DMS153 (cell line): ENCODE results near the gene R3HDM4.

ENCODE experiments used
- DNase-seq: peaks from one replicate; lab custom pipeline; 2025; lab: John Stamatoyannopoulos, UW

Gene R3HDM4

DNA sequence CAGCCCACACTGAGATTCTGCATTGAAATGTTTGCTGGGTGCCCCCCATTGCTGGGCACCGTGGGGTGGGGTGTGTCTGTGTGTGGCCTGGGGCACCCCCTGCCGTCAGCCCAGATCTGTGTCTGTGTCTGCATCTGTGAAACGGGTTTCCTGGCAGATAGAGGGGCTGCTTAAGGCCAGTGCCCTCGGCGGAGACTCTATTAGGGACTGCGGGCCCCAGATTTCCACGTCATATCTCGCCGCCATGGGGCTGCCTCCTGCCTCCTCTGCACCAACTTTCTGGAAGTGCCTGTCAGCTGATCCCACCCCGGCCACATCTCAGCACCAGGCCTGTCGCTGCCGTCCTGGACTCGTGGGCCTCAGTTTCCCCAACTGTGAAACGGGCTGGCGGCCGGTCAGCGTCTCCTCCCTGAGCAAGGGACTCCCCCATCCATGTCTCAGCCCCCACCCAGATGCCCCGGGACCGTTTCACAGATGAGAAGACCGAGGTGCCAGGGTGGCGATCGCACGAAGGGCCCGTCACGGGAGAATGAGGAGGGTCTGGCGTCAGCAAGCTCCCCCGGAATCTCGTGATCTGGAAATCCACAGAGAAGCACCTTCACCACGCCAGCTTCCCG is 34.2 kb upstream of the R3HDM4 start:
- DNase-seq, result no peak

DNA sequence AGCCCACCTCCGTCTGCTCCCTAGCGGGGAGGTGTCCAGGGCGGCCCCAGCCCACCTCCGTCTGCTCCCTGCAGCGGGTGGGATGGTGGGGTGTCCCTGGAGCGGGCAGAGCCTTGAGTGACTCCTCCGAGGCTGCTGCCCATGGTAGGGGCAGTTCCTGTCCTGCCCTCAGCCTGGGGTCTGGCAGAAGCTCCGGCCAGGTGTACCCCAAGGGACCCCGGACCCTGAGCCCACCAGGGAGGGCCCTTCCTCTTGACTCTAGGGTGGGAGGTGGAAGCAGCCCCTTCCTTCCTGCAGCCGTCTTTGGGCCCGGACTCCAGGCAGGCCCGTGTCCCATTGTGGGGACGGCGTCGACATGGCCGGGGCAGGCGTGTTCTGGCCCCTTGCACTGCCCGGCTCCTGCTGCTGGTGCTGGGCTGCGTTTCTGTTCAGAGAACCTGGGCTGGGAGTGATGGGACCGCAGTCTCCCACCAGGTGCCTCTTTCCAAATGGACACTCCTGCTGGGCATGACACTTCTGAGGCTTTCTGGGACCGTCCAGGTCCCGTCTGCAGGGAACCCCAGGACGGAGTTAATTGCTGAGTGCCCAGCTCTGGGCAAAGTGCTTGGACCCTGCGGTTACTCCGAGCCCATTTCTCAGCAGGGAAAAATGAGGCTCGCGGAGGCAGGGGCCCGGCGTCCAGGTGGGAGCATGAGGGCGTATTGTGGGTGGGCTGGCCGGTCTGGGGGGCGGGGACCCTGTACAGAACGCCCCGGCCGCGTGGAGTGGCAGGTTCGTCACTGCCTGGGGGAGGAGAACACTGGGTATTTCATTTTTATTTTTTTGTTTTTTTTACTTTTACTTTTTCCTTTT is 32.6 kb upstream of the R3HDM4 start:
- DNase-seq, result no peak

DNA sequence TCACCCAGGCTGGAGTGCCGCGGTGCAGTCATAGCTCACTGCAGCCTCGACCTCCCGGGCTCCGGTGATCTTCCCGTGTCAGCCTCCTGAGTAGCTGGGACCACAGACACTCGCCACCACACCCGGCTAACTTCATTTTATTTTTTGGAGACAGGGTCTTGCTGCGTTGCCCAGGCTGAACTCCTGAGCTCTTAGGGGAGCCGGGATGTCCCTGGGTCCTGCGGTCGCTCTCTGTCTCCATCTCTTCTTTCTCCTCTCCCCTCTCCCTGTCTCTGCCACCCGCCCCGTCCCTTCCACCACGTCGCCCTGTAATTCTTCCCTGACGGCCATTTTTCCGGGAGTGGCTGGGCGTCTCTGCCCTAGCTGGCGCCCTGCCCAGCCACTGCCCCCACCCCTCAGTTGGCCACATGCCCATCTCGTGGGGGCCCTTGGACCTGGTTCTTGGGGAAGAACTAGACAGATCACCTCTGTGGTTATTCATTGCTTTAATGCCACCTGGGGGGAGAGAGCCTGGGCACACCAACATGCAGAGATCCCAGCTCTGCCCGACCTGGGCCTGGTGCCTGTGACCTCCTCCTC is 31.7 kb upstream of the R3HDM4 start:
- DNase-seq, result no peak

DNA sequence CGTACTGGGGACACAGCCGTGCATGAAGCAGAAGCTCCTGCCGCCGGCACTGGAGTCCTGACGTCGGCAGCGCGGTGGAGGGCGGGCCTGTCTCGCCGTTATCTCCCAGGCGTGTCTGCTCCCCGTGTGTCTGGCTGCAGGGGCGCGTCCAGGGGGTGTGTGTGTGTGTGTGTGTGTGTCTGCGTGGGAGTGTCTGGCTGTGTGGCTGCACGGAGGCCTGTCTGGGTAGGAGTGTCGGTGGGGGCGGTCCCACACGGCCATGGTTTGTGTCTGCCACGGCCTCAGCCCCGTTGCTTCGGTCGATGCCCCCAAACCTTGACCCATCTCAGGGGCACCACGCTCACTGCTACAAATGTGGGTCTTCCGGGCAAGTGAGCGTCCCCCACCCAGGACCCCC is 31.1 kb upstream of the R3HDM4 start:
- DNase-seq, result no peak

DNA sequence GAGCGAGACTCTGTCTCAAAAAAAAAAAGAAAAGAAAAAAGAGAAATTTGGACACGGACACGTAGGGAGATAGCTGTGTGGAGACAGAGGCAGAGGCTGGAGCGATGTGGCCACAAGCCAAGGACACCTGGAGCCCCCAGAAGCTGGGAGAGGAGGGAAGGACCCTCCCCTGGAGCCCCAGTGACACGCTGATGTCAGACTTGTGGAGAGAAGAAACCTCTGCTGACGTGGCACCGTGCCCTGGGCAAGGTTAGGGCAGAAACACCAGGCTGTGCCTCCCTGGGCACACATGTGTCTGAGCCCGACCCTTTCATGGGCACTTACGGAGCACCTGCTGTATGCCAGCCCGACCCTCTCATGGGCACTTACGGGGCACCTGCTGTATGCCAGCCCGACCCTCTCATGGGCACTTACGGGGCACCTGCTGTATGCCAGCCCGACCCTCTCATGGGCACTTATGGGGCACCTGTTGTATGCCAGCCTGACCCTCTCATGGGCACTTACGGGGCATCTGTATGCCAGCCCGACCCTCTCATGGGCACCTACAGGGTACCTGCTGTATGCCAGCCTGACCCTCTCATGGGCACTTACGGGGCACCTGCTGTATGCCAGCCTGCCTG is 30.6 kb upstream of the R3HDM4 start:
- no peak for DNase-seq

DNA sequence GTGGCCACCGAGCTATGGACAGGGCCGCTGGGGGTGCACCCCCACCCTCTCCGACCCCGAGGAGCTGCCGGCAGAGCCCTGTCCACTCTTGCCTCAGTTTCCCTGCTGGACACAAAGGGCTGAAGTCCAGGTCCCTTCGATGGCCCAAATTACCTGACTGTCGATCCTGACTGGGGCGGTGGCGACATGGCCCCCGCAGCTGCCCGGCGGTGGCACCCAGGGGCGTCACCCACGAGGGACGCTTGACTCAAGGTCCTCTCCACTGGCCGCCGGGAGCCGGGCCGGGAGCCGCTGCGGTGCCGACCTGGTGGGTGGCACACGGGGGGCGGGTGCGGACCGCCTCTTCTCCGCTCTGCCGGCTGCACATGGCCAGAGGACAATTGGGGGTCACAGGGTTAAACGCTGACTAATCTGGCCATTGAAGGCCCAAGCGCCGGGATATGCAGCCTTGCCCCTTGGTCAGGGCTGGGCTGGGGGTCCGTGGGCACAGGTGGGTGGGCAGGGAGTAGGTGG is 29.2 kb upstream of the R3HDM4 start:
- no peak for DNase-seq

DNA sequence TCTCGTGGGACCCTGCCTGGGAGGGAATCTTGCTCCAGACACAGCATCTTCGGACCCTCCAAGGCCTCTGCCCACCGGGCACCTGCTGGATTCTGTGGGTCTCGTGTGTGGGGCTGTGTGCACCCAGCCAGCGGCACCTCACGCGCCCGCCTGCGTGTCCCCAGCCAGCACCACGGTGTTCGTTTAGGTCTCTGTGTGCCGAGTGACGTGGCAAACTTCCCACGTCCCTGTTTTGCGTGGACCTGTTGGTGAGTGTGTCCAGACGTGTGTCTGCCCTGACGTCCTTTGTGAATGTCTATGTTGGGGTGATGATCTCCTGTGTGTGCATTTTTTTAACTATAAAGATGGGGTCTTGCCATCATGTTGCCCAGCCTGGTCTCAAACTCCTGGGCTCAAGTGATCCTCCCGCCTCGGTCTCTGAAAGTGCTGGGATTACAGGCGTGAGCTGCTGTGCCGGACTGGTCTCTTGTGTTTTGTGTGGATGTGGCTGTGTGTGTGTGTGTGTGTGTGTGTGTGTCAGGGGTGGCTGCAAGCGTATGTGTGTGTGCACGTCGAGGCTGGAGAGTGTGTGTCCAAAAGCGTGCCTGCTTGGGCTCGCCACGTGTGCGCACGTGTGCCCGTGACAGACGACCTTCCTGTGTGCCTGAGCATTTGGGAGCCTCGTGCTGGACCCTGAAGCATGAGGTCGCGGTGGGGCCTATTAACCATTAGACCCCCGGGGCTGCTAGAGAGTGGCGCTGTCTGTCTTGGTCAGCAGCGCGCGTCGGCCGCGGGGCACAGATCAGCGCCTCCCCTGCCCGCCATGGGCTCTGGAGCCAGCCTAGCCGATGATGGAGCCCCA is 28.5 kb upstream of the R3HDM4 start:
- DNase-seq, result no peak

DNA sequence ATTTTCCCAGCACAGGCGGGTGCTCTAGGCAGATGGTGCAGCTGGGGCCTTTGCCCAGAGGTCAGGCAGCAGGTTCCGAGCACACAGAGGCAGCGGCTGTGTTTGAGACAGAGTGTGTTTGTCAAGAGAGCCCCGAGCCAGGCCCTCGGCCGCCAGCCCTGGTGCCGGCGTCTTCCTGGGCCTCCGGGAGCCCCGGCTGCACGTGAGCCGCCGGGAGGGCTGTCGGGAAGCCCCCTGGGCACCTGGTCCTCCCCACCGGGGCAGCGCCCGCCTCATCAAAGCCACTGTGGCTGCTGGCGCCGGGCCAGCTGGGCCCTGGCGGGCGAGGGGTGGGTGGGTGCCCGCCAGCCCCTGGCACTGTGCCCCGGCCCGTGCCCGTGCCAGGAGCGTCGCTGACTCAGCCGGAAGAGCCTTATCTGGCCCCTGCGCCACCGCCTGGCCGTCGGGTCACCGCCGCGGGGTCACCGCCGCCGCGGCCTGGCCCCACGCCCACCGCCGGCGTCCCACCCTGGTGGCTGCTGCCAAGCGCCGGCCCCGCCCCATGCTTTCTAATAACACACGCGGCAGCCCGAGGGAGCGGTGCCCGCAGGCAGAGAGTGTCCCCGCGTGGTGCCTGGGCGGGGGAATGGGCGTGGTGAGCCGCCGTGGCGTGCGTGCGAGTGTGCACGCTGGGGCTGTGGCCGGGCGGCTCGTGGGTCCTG is 27.7 kb upstream of the R3HDM4 start:
- DNase-seq, result no peak

DNA sequence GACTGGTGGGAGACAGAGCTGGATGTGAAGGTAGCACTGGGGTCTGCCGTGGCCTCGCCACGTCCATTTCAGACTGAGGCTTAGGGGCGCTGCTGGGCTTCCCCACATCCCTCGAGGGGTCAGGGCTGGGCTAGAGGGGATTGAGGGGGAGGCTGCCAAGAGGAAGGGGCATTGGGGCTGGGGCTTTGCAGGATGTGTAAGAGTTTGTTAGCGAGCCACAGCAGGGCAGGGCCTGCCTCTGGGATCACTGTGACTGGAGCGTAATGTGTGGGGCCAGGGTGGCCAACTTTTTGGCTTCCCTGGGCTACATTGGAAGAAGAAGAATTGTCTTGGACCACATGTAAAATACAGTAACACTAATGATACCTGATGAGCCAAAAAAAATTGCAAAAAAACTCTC is 26.9 kb upstream of the R3HDM4 start:
- DNase-seq, result no peak

DNA sequence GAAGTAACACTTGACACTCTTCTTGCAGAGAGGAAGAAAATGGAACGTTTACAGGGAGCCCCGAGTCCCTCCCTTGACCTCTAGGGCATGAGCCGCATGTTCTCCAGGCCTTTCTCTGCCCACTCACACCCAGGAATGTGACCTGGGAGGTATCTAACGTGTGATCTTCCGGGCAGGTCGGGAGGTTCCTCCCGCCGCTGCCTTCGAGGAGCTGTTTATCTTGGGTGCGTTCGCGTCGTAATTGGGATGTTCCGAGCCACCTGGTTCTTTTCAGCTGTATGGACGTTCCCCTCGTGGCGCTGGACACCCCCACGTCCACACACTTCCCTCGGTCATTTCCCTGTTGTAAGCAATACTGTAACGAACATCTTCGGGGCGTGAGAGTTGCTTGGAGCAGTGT is 26.4 kb upstream of the R3HDM4 start:
- DNase-seq, result no peak

DNA sequence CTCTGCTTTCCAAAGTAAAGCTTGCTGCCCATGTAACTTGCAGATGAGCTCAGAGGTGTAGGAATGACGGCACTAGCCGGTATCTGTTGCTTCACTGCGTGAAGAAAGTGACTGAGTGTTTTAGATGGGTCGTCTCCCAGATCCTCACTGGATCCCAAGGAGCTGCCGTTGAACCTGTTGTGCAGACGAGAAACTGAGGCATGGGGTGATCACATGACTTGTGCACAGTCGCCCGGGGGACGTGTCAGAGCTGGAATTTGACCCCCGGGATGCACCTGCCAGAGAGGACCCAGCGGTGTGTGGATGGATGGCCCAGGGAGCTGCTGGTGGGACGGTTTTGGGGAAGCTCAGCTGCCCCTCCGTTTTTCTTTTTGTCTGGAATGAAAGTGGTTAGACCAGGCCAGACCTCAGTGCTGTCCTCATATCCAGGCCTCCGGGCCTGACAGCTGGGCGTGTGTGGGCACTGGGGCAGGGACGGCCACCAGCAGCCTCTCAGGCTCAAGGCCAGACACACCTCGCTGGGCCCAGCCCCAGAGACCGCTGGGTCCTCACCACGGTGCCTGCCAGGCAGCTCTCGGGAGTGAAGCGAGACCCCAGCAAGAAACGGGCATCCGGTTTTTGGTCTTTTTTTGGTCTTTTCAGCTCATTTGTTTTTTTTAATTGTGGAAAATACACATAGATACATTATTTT is 25.4 kb upstream of the R3HDM4 start:
- no peak for DNase-seq

DNA sequence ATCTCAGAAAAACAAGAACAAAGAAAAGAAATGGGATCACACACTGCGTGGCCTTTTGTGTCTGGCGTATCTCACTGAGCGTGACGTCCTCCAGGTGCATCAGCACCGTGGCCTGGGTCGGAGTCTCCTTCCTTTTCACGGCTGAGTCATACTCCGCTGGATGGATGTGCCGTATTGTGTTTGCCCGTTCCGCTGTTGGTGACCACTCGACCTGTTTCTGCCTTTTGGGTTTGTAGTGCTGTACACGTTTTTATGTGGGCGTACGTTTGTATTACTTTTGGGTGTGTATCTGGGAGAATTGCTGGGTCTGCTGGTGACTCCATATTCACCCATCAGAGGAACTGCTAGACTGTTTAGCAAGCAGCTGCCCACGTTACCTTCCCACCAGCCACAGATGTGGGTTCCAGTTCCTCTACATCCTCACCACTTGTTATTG is 24.3 kb upstream of the R3HDM4 start:
- no peak for DNase-seq

DNA sequence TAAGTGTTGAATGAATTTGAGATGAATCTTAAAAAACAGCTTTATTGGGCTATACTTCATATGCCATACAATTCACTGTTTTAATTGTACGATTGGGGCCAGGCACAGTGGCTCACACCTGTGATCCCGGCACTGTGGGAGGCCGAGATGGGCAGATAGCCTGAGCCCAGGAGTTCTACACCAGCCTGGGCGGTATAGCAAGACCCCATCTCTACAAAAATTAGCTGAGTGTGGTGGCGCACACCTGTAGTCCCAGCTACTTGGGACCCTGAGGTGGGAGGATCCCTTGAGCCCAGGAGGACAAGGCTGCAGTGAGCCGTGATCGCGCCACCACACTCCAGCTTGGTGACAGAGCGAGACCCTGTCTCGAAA is 23.1 kb upstream of the R3HDM4 start:
- no peak for DNase-seq

DNA sequence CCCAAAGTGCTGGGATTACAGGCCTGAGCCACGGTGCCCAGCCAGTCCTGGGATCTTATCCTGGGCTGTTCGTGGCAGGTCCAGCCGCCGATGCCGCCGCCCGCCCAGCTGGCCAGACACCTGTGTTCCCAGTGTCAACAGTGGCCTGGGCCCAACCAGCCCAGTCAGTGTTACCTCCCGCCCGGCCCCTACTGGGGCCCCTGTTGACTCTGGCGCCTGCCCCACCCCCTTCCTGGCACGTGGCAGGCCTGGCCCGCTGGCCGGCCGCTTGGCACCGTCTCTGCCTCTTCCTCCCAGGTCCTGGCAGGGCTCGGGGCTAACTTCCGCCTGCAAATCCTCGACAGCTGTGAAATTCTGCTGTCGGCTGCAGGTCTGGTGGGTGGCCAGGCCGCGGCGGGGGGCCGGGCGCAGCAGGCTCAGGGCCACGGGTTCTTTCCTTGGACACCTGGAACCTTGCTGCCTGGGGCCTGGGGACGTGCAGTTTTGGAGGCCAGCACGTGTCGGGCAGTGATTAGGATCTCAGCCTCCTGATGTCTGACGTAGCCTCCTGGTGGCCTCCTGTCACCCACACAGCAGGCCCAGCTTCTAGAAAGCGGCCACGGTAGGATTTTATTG is 22.0 kb upstream of the R3HDM4 start:
- DNase-seq, result peak; percentile 22

DNA sequence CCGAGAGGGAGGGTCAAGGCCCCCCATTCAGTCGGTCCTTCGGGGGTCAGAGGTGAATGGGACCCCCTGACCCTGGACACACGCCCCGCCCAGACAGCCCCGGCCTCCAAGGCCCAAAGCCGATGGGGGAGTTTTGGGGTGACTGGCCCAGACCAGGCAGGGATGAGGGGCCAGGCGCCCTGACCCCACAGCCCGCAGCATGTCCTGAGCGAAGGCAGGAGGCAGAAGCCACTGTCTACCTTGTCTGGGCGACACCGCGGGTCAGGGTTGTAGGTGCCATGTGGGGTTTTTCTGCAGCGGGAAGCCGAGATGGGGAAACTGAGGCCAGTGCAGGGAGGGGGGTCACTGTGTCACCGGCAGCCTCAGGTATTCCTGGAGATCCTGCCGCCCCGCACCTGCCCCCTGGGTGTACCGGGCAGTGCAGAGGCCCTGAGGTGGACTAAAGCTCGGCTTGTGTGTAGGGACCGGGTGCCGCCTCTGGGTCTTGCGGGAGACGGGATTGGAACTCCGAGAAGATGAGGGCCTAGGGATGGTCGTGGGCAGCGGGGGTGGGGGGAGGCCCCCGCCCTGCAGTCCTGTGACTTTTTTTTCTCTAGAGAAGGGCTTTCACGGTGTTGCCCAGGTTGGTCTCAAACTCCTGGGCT is 21.3 kb upstream of the R3HDM4 start:
- no peak for DNase-seq

DNA sequence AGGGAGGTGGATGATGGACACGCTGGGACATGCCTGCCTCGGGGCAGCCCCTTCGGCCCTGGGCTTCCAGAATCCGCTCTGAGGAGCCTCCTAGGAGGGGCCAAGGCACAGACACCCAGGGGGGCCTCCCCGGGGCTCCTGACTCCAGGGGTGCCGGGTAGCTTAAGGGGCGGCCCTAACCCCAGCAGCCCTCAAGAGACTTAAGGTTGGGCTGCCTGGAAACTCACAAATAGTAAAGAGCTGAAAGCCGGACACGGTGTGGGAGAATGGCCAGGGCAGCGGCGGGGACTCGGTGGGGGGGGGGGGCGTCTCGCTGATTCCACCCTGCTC is 20.5 kb upstream of the R3HDM4 start:
- DNase-seq, result no peak

DNA sequence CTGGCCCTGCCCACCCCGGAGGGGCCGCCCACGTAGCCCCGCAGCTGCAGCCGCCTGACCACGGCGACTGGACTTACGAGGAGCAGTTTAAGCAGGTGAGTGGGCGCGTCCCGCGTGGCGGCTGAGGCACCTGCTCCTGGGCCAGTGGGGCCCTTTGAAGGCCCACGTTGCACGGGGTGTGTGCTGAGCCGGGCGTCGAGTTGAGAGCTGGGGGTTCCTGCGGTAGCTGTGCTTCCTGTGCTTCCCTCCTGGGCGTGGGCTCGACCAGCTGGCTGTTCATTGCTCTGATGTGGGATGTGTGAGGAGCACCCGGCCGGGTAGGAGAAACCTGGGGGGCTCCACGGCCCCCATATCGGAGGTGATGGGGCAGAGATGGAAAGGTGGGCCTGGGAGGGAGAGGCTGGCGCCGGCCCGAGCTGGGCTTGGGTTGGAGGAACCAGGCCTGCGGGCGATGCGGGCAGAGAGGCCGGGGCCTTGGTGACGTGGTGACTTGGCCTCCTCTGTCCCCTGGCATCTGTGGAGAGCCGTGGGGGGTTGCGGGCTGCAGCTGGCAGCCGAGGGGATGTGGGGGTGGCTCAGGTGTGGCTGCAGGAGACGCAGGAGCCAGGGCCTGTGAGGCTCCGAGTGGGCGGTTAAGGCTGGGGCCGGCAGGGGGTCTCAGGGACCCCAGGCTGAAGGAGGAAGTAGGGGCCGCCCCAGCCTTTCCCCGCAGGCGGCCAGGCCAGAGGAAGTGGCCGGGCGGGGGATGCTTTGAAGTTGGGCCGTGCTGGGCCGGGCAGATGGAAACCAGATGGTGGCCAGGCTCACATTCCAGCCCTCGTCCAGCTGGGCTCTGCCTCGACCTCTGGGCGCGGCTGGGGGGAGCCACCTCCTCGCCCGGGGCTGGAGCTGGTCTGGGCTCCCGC is 19.9 kb upstream of the R3HDM4 start:
- DNase-seq, result no peak

DNA sequence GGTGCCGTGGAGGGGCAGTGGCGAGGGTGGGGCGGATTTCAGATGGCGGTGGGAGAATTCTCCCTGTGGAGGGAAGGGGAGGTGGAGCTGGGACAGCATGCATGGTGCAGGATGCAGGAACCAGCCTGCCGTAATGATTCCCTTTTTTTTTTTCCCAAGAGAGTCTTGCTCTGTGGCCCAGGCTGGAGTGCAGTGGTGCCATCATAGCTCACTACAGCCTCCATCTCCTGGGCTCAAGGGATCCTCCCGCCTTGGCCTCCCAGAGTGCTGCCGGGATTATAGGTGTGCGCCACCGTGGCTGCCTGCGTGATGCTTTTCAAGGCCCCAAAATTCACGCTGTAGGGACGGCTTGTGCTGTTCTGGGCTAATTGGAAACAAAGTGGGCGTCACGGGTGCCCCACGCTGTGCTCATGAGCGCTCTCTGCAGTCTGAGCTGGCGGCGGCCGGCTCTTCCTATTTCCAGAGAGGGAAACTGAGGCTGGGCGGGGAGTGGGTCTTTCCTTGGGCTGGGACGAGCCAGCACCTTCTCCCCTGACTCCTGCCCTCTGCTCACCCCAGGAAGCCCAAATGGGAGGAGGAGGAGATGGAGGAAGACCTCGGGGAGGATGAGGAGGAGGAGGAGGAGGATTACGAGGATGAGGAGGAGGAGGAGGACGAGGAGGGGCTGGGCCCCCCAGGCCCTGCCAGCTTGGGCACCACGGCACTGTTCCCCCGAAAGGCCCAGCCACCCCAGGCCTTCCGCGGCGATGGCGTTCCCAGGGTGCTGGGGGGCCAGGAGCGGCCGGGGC is 19.0 kb upstream of the R3HDM4 start:
- no peak for DNase-seq
